HCT116 (cell line): ENCODE measurements around the gene POLD2. TPM values are rescaled to one million over a fixed set of nuclear protein-coding genes. Genes with fewer than 3 reads are reported as not detected.

Experiments
- ATAC-seq: fragments of 200-7000 bp; cut with Tn5 transposase; 2 replicates; pipeline ENCODE4 v1.9.1; 2020; ENCODE audit warnings: mild to moderate bottlenecking, moderate library complexity
- BruUV-seq: library from RNA; stranded (reverse); fragments of 400-500 nt; replicated peaks from 2 replicates; lab custom pipeline; 2021; lab: Mats Ljungman, UMichigan
- CTCF ChIA-PET: fragments of 300-600 bp; sonication (Branson Sonifier 250); formaldehyde crosslinking; loops from one replicate; lab custom pipeline; 2021; ENCODE audit warnings: antibody characterized with exemption; lab: Charles Lee
- POLR2A ChIA-PET: fragments of 300-600, 350-600 bp; sonication (Branson Sonifier 250); formaldehyde crosslinking; loops from one replicate; lab custom pipeline; 2021; ENCODE audit warnings: antibody characterized with exemption; lab: Charles Lee
- RAD21 ChIA-PET, 2 experiments: fragments of 300-600 bp; sonication (Branson Sonifier 250); formaldehyde crosslinking; loops; one replicate each; lab custom pipeline; 2023; ENCODE audit warnings: low total read pairs in 2 of 2; ENCODE audit not compliant: uncharacterized antibody in 2 of 2, unreplicated experiment in 2 of 2, low non-redundant PET in 1 of 2; lab: Charles Lee
- DNase-seq: peaks from one replicate; pipeline ENCODE4 v3.0.0-alpha.2; 2010; ENCODE audit warnings: low read depth, low spot score
- H2AFZ ChIP-seq: fragments of 200-600 bp; shearing (Covaris generic), sonication (generic); 2 replicates; pipeline ENCODE4 v1.6.1; 2017; ENCODE audit warnings: low read depth, mixed run types, mixed read lengths, antibody characterized with exemption, low read length; ENCODE audit not compliant: poor library complexity, severe bottlenecking
- H3K27ac ChIP-seq: 2 replicates; pipeline ENCODE4 v1.5.1; 2012; ENCODE audit warnings: low read depth, low read length
- H3K27me3 ChIP-seq: fragments of 200-600 bp; sonication (generic); 2 replicates; pipeline ENCODE4 v1.6.1; 2016; ENCODE audit warnings: mixed run types, low read length, mixed read lengths; ENCODE audit not compliant: insufficient read depth
- H3K36me3 ChIP-seq, 2 experiments: fragments of 200-500 bp in 1 of 2; fragments of 200-600 bp in 1 of 2; sonication (Bioruptor generic) in 1 of 2; sonication (generic) in 1 of 2; 2 replicates each; pipeline versions ENCODE4 v1.5.1 to v1.6.1; 2014 to 2016; ENCODE audit warnings: low read length in 2 of 2, inconsistent platforms in 1 of 2, mixed read lengths in 1 of 2, mixed run types in 1 of 2; ENCODE audit not compliant: insufficient read depth in 2 of 2, control insufficient read depth in 1 of 2
- H3K4me1 ChIP-seq, 2 experiments: fragments of 200-600 bp in 1 of 2; sonication (generic) in 1 of 2; 2 replicates each; pipeline versions ENCODE4 v1.5.1 to v1.6.1; 2012 to 2017; ENCODE audit warnings: low read length in 2 of 2, inconsistent platforms in 1 of 2, mild to moderate bottlenecking in 1 of 2, mixed read lengths in 1 of 2, mixed run types in 1 of 2, moderate library complexity in 1 of 2; ENCODE audit not compliant: insufficient read depth in 2 of 2, control insufficient read depth in 1 of 2
- H3K4me2 ChIP-seq: fragments of 200-600 bp; sonication (generic); 2 replicates; pipeline ENCODE4 v1.6.1; 2017; ENCODE audit warnings: mixed run types, low read length, mixed read lengths
- H3K4me3 ChIP-seq, 2 experiments: fragments of 200-600 bp in 1 of 2; sonication (generic) in 1 of 2; replicated peaks in 1 of 2; 2 replicates each; pipeline ENCODE4 v1.5.1; 2011 to 2016; ENCODE audit warnings: low read length in 2 of 2, control low read depth in 1 of 2, low read depth in 1 of 2, mild to moderate bottlenecking in 1 of 2, mixed read lengths in 1 of 2, mixed run types in 1 of 2
- H3K79me2 ChIP-seq: fragments of 200-600 bp; sonication (generic); 2 replicates; pipeline ENCODE4 v1.6.1; 2017; ENCODE audit warnings: mild to moderate bottlenecking, mixed run types, low read length, moderate library complexity, mixed read lengths; ENCODE audit not compliant: insufficient read depth
- H3K9ac ChIP-seq: fragments of 200-600 bp; sonication (generic); 2 replicates; pipeline ENCODE4 v1.6.1; 2016; ENCODE audit warnings: low read length, mixed read lengths
- H3K9me2 ChIP-seq: fragments of 200-600 bp; sonication (generic), shearing (Covaris generic); 2 replicates; pipeline ENCODE4 v1.6.1; 2017; ENCODE audit warnings: mixed run types, mild to moderate bottlenecking, moderate library complexity; ENCODE audit not compliant: insufficient read depth
- H3K9me3 ChIP-seq, 2 experiments: fragments of 200-500 bp in 1 of 2; fragments of 200-600 bp in 1 of 2; sonication (Bioruptor generic) in 1 of 2; sonication (generic) in 1 of 2; 2 replicates each; pipeline ENCODE4 v1.6.1; 2014 to 2017; ENCODE audit warnings: low read length in 2 of 2, mixed read lengths in 2 of 2, inconsistent platforms in 1 of 2, low read depth in 1 of 2, mild to moderate bottlenecking in 1 of 2, mixed run types in 1 of 2, moderate library complexity in 1 of 2; ENCODE audit not compliant: control insufficient read depth in 1 of 2, insufficient read depth in 1 of 2
- H4K20me1 ChIP-seq: fragments of 200-600 bp; sonication (generic), shearing (Covaris generic); 2 replicates; pipeline ENCODE4 v1.6.1; 2017; ENCODE audit warnings: mixed run types, mild to moderate bottlenecking, moderate library complexity; ENCODE audit not compliant: insufficient read depth
- ATF3 ChIP-seq: IDR thresholded peaks from 2 replicates; pipeline ENCODE4 v1.6.1; 2012
- CBX3 ChIP-seq: IDR thresholded peaks from 2 replicates; pipeline ENCODE4 v1.6.1; 2012; ENCODE audit warnings: low read depth
- CEBPB ChIP-seq: IDR thresholded peaks from 2 replicates; pipeline ENCODE4 v1.6.1; 2012; ENCODE audit warnings: low read depth
- CTCF ChIP-seq, 3 experiments: fragments of 200-600 bp in 1 of 3; sonication (generic) in 1 of 3; IDR thresholded peaks in 2 of 3; conservative IDR thresholded peaks in 1 of 3; 2 replicates each; pipeline ENCODE4 v1.5.1; 2012 to 2017; ENCODE audit warnings: low read depth in 2 of 3, low read length in 2 of 3, antibody characterized with exemption in 1 of 3, borderline replicate concordance in 1 of 3, control low read depth in 1 of 3, mild to moderate bottlenecking in 1 of 3, mixed read lengths in 1 of 3, mixed run types in 1 of 3, moderate library complexity in 1 of 3; ENCODE audit not compliant: insufficient read depth in 1 of 3
- EGR1 ChIP-seq: IDR thresholded peaks from 2 replicates; pipeline ENCODE4 v1.6.1; 2012; ENCODE audit warnings: low read depth
- EZH2 ChIP-seq: fragments of 200-600 bp; sonication (generic); IDR thresholded peaks from 2 replicates; pipeline ENCODE4 v1.6.1; 2017; ENCODE audit warnings: antibody characterized with exemption, mixed run types
- EZH2phosphoT487 ChIP-seq: fragments of 200-600 bp; IDR thresholded peaks from 2 replicates; pipeline ENCODE4 v1.6.1; 2018; ENCODE audit warnings: antibody characterized with exemption, borderline replicate concordance
- FOSL1 ChIP-seq: IDR thresholded peaks from 2 replicates; pipeline ENCODE4 v1.6.1; 2012; ENCODE audit warnings: low read depth
- JUND ChIP-seq: IDR thresholded peaks from 2 replicates; pipeline ENCODE4 v1.6.1; 2012
- MAX ChIP-seq: IDR thresholded peaks from 2 replicates; pipeline ENCODE4 v1.6.1; 2012
- POLR2A ChIP-seq: IDR thresholded peaks from 2 replicates; pipeline ENCODE4 v1.7.0; 2011; ENCODE audit warnings: borderline replicate concordance; ENCODE audit not compliant: insufficient read depth, insufficient read length; ENCODE audit errors: extremely low read depth
- POLR2AphosphoS5 ChIP-seq: IDR thresholded peaks from 2 replicates; pipeline ENCODE4 v1.6.1; 2011; ENCODE audit warnings: mild to moderate bottlenecking, low read depth, low read length, moderate library complexity
- RAD21 ChIP-seq: IDR thresholded peaks from 2 replicates; pipeline ENCODE4 v1.6.1; 2012; ENCODE audit warnings: low read depth, mild to moderate bottlenecking
- SP1 ChIP-seq: IDR thresholded peaks from 2 replicates; pipeline ENCODE4 v1.6.1; 2012; ENCODE audit warnings: low read depth
- SRF ChIP-seq: IDR thresholded peaks from 2 replicates; pipeline ENCODE4 v1.6.1; 2012; ENCODE audit warnings: low read depth
- TCF7L2 ChIP-seq: IDR thresholded peaks from 2 replicates; pipeline ENCODE4 v1.7.0; 2011; ENCODE audit warnings: borderline replicate concordance, inconsistent platforms; ENCODE audit not compliant: insufficient read depth, insufficient read length; ENCODE audit errors: extremely low read depth
- YY1 ChIP-seq: IDR thresholded peaks from 2 replicates; pipeline ENCODE4 v1.6.1; 2011; ENCODE audit warnings: low read length, low read depth, moderate library complexity, mild to moderate bottlenecking; ENCODE audit not compliant: insufficient replicate concordance; ENCODE audit errors: extremely low read depth
- ZBTB33 ChIP-seq: IDR thresholded peaks from 2 replicates; pipeline ENCODE4 v1.6.1; 2011; ENCODE audit warnings: mild to moderate bottlenecking, low read length, moderate library complexity; ENCODE audit not compliant: insufficient replicate concordance; ENCODE audit errors: extremely low read depth
- ZNF274 ChIP-seq: fragments of 200-500 bp; sonication (Bioruptor generic); IDR thresholded peaks from 2 replicates; pipeline ENCODE4 v1.6.1; 2014; ENCODE audit warnings: mild to moderate bottlenecking, low read depth, low read length, inconsistent platforms
- intact Hi-C: fragments of 100-400 bp; cut with micrococcal nuclease; formaldehyde crosslinking; loops from 2 replicates; pipeline ENCODE4 v1.10.0; 2022
- total RNA-seq: library from RNA; stranded (reverse); gene quantifications from one replicate; pipeline ENCODE4 v1.2.1, GENCODE V29; 2021; ENCODE audit not compliant: unreplicated experiment

Gene POLD2
- total RNA-seq, 1 experiment from 2014 or later, result 237 TPM

GRCh38 chr7:44077681-44078091, 45.7 kb downstream of the POLD2 start:
- no peak for TF ChIP-seq ZNF274
- no peak for TF ChIP-seq SRF
- TF ChIP-seq YY1, result no peak
- TF ChIP-seq POLR2A, result no peak
- TF ChIP-seq EZH2phosphoT487, result no peak
- no peak for TF ChIP-seq RAD21
- no peak for TF ChIP-seq MAX
- no peak for TF ChIP-seq ZBTB33
- no peak for TF ChIP-seq EGR1
- TF ChIP-seq FOSL1, result no peak
- no peak for TF ChIP-seq TCF7L2
- no peak for TF ChIP-seq CEBPB
- no peak for TF ChIP-seq POLR2AphosphoS5
- TF ChIP-seq EZH2, result no peak
- TF ChIP-seq SP1, result no peak
- TF ChIP-seq ATF3, result no peak
- TF ChIP-seq CTCF (IDR thresholded peaks at IDR 0.05 in 2 of 3, conservative IDR thresholded peaks at IDR 0.05 in 1 of 3; ENCODE audit: borderline replicate concordance in 1 of 3, insufficient read depth in 1 of 3, low read depth in 2 of 3, low read length in 2 of 3), result no peak
- TF ChIP-seq CBX3, result no peak
- no peak for TF ChIP-seq JUND
- intact Hi-C loops, result no loop called here
- no peak overlapping the region for H3K4me3 ChIP-seq
- ChIA-PET CTCF (no interaction called here), POLR2A (no interaction called here), RAD21 (no interaction called here)
- peaks cover 14% of the 10 kb centered on the region for H3K79me2 ChIP-seq
- H3K4me2 ChIP-seq, result no peak overlapping the region
- no peaks in the 10 kb centered on the region for H4K20me1 ChIP-seq
- no peaks in the 10 kb centered on the region for H3K9me2 ChIP-seq
- H3K27ac ChIP-seq, result no peak overlapping the region
- no peak overlapping the region for H2AFZ ChIP-seq
- no peaks in the 10 kb centered on the region for H3K9me3 ChIP-seq
- H3K27me3 ChIP-seq, result no peaks in the 10 kb centered on the region
- H3K4me1 ChIP-seq, result peaks cover 6 to 20% of the 10 kb centered on the region in 2 experiments
- no peak for DNase-seq
- H3K36me3 ChIP-seq, result peaks cover 21 to 33% of the 10 kb centered on the region in 2 experiments; a peak in 3 of 4 replicates
- H3K9ac ChIP-seq, result no peak overlapping the region
- no TSS peak for BruUV-seq
- ATAC-seq, result no peak
